NCI-H69 (cell line): ENCODE data around the gene STX17.

ENCODE experiments used
- DNase-seq: peaks from one replicate; lab custom pipeline; 2025; lab: John Stamatoyannopoulos, UW

The STX17 gene

DNA sequence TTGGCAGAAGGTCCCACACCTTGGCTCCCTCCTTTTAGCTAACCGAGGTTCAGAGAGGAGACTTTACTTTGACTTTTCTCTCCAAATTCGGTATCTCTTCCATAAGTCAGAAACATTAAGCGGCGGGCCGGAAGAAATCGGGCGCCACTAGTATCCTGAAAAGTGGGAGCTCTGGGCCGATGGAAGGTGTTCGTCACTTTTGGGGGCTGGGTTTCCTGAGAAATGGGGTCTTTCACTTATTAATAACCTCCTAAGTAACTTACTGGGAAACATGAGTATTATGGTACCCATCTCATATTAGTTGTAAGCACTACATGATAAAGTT lies 716 bp downstream of the STX17 start:
- DNase-seq, result no peak

- DNase-seq, result no peak
Observed at GRCh38 chr9:99911600-99911999, 5.1 kb downstream of the STX17 start.

- no peak for DNase-seq
Observed at GRCh38 chr9:99916650-99917049, 10.2 kb downstream of the STX17 start.

DNA sequence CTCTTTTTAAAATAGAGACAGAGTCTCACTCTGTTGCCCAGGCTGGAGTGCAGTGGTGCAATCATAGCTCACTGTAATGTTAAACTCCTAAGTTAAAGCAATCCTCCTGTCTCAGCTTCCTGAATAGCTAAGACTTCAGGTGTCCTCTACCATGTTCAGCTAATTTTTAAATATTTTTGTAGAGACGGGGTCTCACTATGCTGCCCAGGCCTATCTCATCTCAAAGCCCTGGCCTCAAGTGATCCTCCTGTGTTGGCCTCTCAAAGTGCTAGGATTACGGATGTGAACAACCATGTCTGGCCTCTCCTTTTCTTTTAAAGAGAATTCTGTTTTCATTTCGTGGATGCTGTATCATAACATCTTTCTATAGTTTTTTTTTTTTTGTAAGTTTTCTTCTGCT lies 11.7 kb downstream of the STX17 start:
- no peak for DNase-seq

GRCh38 chr9:99919930-99920329 lies 13.5 kb downstream of the STX17 start:
- no peak for DNase-seq

DNA sequence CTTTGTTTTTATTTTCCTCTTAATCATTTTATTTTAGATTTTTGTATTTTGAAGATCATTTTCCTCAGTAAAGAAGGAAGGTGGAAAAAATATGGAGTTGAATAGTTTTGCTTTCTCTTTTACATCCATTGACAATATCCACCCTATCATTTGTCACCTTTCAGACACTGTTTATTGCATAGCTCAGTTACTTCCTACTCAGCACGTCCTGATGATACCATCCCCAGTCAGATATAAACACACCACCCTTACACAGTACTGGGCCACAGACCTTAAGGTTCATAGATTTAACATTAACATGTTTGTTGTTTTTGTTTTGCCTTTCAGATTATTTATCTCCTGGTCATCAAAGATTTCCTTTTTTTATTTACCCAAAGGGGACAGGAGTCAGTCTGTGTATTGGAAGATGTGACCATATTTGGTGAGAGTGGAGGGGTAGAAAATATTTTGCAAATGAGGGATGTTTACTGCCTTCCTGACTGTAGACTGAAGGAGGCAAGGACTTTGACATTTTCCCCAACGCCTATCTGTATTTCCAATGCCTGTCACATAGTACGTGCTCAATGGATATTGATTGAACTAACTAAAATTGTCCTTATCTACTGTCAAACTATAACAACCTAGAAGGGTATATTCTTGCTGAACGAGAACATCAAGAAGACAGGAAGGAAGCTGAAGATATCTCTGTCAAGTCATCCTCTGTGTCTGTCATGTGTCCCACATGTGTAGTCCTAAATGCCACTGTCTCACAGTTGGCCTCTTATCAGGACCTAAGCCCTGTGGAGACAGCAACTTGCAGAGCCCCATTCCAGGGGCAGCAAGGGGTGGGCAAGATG lies 15.6 kb downstream of the STX17 start:
- DNase-seq, result no peak

GRCh38 chr9:99922711-99923030 lies 16.2 kb downstream of the STX17 start:
- DNase-seq, result no peak

DNA sequence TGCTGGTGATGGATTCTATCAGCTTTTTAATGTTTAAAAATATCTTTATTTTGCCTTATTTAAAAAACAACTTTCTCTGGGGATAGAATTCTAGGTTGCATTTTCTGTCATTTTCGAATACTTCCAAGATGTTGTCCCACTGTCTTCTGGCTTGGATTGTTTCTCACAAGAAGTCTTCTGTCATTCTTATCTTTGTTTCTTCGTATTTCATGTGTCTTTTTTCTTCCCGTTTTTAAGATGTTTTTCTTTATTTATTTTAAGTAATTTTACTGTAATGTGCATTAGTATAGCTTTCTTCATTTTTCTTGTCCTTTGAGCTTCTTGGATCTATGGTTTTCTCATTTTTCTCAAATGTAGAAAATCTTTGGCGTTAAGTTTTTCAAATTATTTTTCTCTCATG lies 19.1 kb downstream of the STX17 start:
- no peak for DNase-seq

- no peak for DNase-seq
Observed at GRCh38 chr9:99929652-99930051, 23.2 kb downstream of the STX17 start.

DNA sequence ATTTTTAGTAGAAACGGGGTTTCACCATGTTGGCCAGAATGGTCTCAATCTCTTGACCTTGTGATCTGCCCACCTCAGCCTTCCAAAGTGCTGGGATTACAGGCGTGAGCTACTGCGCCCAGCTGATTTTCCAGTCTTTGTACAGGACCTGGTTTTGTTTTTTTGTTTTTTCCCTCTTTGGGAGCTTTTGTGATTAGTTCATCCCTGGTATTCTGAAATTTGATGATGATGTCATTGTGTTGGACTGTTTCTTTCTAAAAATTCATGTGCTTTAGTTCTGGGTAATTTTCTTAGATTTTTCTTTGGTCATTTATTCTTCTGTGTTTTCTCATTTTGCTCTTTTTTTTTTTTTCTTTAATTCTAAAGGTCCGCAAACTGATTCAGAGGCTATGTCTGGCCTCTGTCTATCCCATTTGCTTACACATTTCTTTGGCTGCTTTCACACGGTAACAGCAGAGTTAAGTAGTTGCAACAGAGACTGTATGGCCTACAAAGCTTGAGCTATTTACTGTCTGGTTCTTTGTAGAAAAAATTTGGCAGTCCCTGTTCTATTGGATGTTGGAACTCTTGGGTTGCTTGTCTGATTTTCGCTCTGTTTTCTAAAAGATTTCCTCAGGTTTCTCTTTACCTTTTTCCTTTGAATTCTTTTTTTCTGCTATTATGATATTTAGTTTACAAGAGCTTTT lies 24.8 kb downstream of the STX17 start:
- no peak for DNase-seq

DNA sequence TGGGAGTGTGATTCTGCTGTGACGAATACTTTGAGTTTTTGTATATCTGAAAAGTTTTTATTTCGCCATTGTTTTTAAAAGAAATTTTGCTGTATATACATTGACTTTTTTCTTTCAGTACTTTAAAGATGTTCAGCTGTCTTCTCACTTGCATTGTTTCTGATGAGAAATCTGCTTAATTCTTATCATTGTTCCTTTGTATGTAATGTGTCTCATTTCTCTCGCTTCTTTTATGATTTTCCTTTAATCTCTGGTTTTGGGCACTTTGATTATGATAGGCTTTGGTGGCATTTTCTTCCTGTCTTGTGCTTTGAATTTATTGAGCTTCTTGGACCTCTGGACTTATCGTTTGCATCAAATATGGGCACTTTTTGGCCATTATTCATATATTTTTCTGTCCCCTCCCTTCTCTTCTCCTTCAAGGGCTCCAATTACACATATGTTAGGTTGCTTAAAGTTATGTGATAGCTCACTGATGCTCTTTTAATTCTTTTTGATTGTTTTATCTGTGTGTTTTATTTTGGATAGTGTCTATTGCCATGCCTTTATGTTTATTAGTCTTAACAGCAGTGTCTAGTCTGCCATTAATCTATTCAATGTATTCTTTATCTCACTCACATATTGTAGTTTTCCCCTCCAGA lies 30.6 kb downstream of the STX17 start:
- DNase-seq, result no peak

DNA sequence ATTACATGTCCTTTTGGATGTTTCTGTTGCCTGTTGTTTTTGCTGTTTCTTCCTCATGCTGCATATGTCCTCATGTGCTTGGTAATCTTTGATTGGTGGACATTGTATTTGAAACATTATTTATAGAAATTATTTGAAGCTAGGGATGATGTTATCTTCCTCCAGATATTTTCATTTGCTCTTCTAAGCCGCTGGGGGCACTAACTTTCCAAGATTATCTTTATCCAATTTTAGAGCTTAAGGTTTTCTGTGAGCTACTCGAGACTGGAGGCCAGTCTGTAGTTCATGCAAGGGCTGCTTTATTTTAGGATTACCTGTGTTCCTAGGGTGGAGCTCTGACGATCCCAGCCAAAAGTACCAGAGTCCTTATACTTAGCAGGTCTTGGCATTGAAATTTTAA lies 40.9 kb downstream of the STX17 start:
- DNase-seq, result no peak

DNA sequence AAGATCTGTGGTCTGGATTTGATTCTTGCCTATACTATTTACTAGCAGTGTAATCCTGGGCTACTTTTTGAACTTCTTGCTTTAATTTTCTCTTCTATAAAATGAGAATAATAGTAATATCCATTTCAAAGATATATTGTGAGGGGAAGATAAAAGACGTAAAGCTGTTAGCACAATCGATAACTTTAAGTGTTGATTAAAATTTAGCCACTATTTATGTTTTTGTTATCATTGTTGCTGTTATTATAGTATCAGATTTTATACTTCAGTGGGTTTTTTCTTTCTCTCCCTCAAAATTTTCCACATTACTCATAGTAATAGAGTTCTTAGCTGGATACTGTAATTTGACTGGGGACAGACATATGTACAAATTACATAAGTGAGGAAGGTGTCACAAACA lies 42.0 kb downstream of the STX17 start:
- DNase-seq, result no peak

DNA sequence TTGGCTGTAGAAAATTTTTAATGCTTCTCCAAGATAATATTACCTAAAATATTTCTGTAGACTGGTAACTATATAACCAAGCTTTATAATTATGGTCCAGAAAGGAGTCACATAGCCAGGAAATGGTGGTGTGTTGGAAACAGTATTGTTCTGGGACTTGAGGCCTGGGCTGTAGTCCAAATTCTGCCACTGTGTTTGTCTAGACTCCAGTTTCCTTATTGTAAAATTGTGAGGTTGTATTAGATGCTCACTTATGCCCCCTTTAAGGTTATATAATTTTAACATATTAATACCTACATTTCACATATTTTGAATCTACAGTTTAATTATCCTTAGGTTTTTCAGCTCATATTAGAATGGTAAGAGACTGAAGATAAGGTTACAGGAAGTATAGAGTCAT lies 42.4 kb downstream of the STX17 start:
- DNase-seq, result peak; percentile 78

GRCh38 chr9:99953861-99954507 lies 47.5 kb downstream of the STX17 start:
- no peak for DNase-seq

GRCh38 chr9:99954819-99955218 lies 48.4 kb downstream of the STX17 start:
- no peak for DNase-seq

DNA sequence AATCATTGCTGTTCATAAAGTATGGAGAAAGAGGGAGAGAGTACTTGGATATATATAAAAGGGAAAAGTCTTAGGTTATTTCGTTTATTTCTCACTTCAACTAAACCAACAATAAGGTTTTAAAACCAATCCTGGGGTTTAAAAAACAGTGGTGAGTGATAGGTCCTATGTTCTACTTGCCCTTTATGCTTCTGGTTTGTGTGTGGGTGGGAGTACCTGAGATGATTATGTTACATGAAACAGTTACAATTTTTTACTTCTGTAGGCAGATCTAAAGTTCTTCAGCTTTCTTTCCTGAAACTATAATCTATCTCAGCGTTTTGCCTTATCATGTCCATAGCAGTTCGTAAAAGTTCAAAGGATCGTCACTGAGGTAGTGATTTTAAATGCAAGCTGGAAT lies 49.2 kb downstream of the STX17 start:
- DNase-seq, result no peak

DNA sequence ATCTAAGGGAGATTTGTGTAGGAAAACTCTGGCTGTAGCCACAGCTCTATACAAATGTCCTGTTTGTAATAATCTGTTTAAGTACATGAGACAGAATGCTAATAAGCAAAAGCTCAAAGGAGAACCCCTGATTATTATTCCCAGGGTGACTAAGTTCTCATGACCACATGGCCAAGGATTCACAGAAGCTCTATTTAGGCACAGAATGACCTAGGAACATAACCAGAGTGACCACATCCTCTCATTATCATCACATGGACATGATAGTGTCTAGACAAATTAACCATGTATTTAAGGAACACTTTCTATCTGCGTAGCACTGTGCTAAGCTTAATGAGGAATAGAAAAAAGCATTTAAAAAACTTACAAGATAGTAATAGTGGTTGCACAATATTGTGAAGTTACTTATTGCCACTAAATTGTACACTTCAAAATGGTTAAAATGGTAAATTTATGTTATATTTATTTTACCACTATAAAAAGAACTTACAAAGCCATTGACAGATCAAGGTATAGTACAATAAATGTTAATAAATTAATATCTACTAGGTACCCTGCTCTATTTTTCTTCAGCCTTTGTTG lies 56.3 kb downstream of the STX17 start:
- DNase-seq, result no peak

GRCh38 chr9:99964336-99964735 lies 57.9 kb downstream of the STX17 start:
- no peak for DNase-seq

DNA sequence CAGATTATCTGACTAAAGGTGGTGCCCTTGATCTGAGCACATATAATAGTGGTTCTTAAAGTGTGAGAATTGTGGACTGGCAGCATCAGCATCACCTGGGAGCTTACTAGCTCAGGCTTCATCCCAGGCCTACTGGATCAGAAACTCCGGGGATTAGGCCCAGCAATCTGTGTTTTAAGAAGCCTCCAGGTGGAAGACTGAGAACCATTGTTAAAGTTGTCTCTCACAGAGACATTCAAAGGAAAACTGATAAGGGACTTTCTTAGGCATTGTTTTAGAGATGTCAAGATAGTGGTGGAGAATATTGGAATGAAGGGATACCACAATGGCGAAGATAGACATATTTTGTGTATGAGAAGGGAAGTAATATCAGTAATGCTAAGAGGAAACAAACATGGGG lies 59.5 kb downstream of the STX17 start:
- DNase-seq, result no peak

GRCh38 chr9:99966716-99967115 lies 60.3 kb downstream of the STX17 start:
- no peak for DNase-seq

- DNase-seq, result no peak
Observed at GRCh38 chr9:99967457-99967856, 61.0 kb downstream of the STX17 start.

DNA sequence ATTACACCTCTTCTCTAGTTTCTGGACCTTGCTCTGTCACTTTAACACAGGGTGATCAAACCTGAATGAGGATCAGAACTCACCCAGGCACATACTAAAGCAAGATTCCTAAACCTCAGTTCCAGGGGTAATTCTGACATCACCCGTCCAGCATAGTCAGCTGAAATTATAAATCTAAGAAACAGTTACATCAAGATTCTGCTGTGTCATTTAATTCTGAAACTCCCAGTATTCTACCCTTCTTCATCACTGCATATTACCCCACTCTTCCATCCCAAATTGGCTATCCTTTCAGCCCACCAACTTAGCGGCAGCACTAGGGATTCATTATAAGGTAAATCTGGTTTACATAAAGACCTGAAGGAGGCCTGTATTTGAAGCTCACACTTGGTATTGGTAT lies 64.0 kb downstream of the STX17 start:
- DNase-seq, result no peak
